ENCODE measurements around the gene HSF5.

HSF5 gene

GRCh38 chr17:58384897-58385296, 103.3 kb downstream of the HSF5 start:
- DNase-seq = no peak

GRCh38 chr17:58383892-58384462, 104.2 kb downstream of the HSF5 start:
- DNase-seq = no peak

- DNase-seq = no peak
Observed at GRCh38 chr17:58382872-58383242, 105.4 kb downstream of the HSF5 start.

- no peak for DNase-seq
Observed at GRCh38 chr17:58382108-58382871, 105.9 kb downstream of the HSF5 start.

GRCh38 chr17:58381124-58382035, 106.8 kb downstream of the HSF5 start:
- DNase-seq = no peak

GRCh38 chr17:58380207-58381123, 107.7 kb downstream of the HSF5 start:
- no peak for DNase-seq

- DNase-seq = no peak
Observed at GRCh38 chr17:58379511-58379824, 108.7 kb downstream of the HSF5 start.

GRCh38 chr17:58378733-58379510, 109.3 kb downstream of the HSF5 start:
- no peak for DNase-seq

GRCh38 chr17:58377661-58378060, 110.5 kb downstream of the HSF5 start:
- no peak for DNase-seq

GRCh38 chr17:58377093-58377601, 111.1 kb downstream of the HSF5 start:
- no peak for DNase-seq

- no peak for DNase-seq
Observed at GRCh38 chr17:58376472-58377000, 111.7 kb downstream of the HSF5 start.

- DNase-seq = no peak
Observed at GRCh38 chr17:58375811-58376210, 112.4 kb downstream of the HSF5 start.

GRCh38 chr17:58375256-58375655, 113.0 kb downstream of the HSF5 start:
- no peak for DNase-seq

GRCh38 chr17:58373923-58374322, 114.3 kb downstream of the HSF5 start:
- no peak for DNase-seq

- DNase-seq = no peak
Observed at GRCh38 chr17:58373003-58373402, 115.2 kb downstream of the HSF5 start.

- DNase-seq = no peak
Observed at GRCh38 chr17:58371300-58371950, 116.8 kb downstream of the HSF5 start.

GRCh38 chr17:58370716-58371115, 117.5 kb downstream of the HSF5 start:
- no peak for DNase-seq

- no peak for DNase-seq
Observed at GRCh38 chr17:58370309-58370708, 117.9 kb downstream of the HSF5 start.

Data from fibroblast of skin of scalp (primary cell).